GM13977 (cell line): ENCODE data around the gene CD59.
A peak's percentile ranks its signal among the peaks of the same experiment; 100 is the strongest.
"Not testable (repeated sequence)": the region's sequence is repeated elsewhere in the genome, so short reads cannot be mapped to it uniquely, and the experiment has no call there.

Experiments
- DNase-seq: peaks from one replicate; pipeline ENCODE4 v3.0.0; 2012; ENCODE audit warnings: low spot score
- in situ Hi-C: fragments of 300-500 bp; cut with MboI; formaldehyde crosslinking; loops from one replicate; pipeline ENCODE4 v1.12.0; 2022; ENCODE audit warnings: low sequenced_read_pairs, low pct_unique_long_range_greater_than_20kb, mixed read lengths, inconsistent platforms; ENCODE audit not compliant: unreplicated experiment
- TF ChIP-seq, protein P1 (sequence below): IDR thresholded peaks from 2 replicates; pipeline ENCODE4 v1.5.1; 2012; ENCODE audit warnings: mild to moderate bottlenecking, control low read depth; ENCODE audit not compliant: insufficient read depth; ENCODE audit errors: extremely low read depth, missing control alignments

The CD59 gene

DNA sequence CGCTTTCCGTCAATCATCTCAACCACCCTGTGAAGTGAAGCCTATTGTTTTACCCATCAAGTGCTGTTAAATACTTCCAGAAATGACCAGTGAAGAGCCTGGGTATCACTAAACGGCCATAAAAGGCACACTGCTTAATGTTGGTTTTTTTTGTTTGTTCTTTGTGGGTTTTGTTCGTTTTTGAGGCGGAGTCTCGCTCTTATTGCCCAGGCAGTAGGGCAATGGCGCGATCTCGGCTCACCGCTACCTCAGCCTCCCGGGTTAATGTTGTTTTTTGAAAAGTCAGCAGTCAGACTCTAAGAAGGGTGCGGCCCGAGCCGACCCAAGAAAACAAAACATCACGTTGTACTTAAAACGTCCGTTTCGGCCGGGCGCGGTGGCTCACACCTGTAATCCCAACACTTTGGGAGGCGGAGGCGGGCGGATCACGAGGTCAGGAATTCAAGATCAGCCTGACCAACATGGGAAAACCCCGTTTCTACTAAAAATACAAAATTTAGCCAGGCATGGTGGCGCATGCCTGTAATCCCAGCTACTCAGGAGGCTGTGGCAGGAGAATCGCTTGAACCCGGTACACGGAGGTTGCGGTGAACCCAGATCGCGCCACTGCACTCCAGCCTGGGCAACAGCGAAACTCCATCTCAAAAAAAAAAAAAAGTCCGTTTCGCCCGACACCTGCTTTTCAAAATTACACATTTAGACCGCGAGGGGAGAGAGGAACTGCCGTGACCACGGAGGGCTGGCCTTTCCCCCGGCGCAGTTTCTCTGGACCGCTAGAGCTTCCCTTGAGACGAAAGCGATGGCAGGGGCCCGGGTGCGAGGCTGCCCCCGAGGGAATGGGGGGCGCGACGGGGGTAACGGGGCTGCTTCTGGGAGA lies 714 bp downstream of the CD59 start:
- in situ Hi-C loops, result no loop called here

GRCh38 chr11:33734441-33735270 lies 1.6 kb downstream of the CD59 start:
- in situ Hi-C loops, result no loop called here
- DNase-seq, result no peak
- TF ChIP-seq, protein P1, sequence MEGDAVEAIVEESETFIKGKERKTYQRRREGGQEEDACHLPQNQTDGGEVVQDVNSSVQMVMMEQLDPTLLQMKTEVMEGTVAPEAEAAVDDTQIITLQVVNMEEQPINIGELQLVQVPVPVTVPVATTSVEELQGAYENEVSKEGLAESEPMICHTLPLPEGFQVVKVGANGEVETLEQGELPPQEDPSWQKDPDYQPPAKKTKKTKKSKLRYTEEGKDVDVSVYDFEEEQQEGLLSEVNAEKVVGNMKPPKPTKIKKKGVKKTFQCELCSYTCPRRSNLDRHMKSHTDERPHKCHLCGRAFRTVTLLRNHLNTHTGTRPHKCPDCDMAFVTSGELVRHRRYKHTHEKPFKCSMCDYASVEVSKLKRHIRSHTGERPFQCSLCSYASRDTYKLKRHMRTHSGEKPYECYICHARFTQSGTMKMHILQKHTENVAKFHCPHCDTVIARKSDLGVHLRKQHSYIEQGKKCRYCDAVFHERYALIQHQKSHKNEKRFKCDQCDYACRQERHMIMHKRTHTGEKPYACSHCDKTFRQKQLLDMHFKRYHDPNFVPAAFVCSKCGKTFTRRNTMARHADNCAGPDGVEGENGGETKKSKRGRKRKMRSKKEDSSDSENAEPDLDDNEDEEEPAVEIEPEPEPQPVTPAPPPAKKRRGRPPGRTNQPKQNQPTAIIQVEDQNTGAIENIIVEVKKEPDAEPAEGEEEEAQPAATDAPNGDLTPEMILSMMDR, result no peak

More for the DNA sequence above, 714 bp downstream of the CD59 start:
- peak; percentile 73 for DNase-seq
- TF ChIP-seq, protein P1, result peak; percentile 15

DNA sequence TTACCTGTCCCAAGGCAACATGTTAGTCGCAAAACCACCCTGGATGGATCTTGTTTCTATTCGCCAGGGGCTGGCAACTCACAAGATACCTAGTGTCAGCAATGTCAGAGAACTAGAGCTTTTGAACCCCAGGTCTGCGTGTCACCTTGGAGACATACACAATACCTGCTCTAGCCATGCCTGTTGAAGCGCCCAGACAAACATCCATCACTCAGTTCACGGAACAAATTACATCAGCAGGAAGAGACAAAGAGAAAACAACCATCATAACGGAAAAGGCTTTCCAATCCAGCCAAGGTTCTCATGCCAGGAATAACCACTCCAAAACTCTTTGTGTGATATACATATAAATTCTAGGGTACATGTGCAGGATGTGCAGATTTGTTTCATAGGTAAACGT lies 2.2 kb downstream of the CD59 start:
- DNase-seq, result no peak
- TF ChIP-seq, protein P1, result no peak
- in situ Hi-C loops, result no loop called here

DNA sequence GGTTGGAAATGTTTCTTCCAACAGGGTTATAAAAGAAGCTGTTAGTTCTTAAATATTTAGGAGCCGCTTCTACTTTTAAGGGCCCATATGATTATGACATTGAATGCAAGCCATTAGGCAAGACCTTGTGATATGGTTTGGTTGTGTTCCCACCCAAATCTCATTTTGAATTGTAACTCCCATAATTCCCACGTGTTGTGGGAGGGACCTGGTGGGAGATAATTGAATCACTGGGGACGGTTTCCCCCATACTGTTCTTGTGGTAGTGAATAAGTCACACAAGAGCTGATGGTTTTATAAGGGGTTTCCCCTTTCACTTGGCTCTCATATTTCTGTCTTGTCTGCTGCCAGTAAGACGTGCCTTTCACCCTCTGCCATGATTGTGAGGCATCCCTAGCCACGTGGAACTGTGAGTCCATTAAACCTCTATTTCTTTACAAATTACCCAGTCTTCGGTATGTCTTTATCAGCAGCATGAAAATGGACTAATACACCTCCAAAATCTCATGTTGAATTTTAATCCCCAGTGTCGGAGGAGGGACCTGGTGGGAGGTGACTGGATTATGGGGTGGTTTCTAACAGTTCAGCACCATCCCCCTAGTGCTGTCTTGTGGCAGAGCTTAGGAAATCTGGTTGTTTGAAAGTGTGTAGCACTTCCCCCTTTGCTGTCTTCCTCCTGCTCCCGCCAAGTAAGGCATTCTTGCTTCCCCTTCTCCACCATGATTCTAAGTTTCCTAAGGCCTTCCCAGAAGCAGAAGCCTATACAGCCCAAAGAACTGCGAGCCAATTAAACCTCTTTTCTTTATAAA lies 4.3 kb downstream of the CD59 start:
- no peak for DNase-seq
- TF ChIP-seq, protein P1, result no peak
- in situ Hi-C loops, result no loop called here

DNA sequence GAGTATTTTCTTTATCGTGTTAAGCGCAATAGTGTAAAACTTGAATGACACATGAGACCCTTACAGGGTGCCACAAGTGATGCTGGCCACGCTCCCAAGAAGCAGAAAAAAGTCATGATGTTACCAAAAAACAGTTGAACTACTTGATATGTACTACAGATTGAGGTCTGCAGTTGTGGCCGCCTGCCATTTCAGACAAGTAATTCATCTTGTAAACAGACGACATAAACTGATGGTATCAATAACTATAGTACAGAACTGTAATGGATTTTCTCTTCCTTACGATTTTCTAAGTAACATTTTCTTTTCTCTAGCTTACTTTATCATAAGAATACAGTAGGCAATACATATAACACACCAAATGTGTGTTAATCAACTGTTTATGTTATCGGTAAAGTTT lies 5.5 kb downstream of the CD59 start:
- in situ Hi-C loops, result no loop called here
- TF ChIP-seq, protein P1, result no peak
- no peak for DNase-seq

DNA sequence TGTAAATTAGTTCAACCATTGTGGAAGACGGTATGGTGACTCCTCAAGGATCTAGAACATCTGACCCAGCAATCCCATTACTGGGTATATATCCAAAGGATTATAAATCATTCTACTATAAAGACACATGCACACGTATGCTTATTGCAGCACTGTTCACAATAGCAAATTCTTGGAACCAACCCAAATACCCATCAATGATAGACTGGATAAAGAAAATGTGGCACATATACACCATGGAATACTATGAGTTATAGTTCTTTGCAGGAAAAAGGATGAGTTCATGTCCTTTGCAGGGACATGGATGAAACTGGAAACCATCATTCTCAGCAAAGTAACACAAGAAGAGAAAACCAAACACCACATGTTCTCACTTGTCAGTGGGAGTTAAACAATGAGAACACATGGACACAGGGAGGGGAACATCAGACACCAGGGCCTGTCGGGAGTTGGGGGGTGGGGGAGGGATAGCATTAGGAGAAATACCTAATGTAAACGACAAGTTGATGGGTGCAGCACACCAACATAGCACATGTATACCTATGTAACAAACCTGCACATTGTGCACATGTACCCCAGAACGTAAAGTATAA lies 7.1 kb downstream of the CD59 start:
- DNase-seq, in situ Hi-C loops: not testable (repeated sequence)

DNA sequence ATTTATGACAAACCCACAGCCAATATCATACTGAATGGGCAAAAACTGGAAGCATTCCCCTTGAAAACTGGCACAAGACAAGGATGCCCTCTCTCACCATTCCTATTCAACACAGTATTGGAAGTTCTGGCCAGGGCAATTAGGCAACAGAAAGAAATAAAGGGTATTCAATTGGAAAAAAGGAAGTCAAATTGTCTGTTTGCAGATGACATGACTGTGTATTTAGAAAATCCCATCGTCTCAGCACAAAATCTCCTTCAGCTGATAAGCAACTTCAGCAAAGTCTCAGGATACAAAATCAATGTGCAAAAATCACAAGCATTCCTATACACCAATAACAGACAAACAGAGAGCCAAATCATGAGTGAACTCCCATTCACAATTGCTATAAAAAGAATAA lies 8.7 kb downstream of the CD59 start:
- DNase-seq, in situ Hi-C loops: not testable (repeated sequence)
